GM12873 (cell line): ENCODE data around the gene JCHAIN.

Experiments
- CTCF ChIP-seq: IDR thresholded peaks from 2 replicates; pipeline ENCODE4 v1.5.1; 2012; ENCODE audit warnings: low read depth, mild to moderate bottlenecking, moderate library complexity, low read length, control low read depth; ENCODE audit not compliant: insufficient read depth; ENCODE audit errors: missing control alignments

The JCHAIN gene

GRCh38 chr4:70637239-70637913 lies 28.9 kb downstream of the JCHAIN start:
- TF ChIP-seq CTCF = no peak

- TF ChIP-seq CTCF = no peak
These were observed 31.8 kb downstream of the JCHAIN start for GRCh38 chr4:70634482-70634881.

- no peak for TF ChIP-seq CTCF
These were observed 34.3 kb downstream of the JCHAIN start for GRCh38 chr4:70632028-70632427.

GRCh38 chr4:70630162-70630561 lies 36.1 kb downstream of the JCHAIN start:
- TF ChIP-seq CTCF = no peak

DNA sequence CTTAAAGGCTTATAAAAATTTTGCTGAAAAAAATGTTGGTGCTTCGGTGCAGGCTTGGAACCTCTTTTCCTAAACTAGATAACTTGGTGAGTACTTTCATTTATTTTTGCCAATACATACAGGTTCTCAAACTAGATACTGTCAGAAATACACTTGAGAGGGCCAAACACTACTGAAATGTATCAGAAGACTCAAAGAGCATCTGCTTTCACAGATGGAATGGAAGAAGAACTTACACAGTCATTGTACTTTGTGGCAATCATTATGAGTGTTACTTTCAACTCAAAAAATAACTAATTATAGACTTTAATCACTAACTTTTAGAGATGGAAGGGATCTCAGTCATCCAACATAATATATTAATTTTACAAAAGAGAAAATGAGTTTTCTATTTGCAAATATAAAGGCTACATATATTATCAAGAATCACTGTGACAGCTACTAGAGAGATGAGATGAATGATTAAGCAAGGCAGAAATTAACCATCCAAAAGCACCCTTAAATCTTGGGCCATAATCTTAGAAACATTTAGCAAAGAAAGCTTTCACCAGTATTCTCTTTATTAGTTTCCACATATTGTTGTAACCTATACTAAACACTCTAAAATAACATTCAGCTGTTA lies 36.7 kb downstream of the JCHAIN start:
- no peak for TF ChIP-seq CTCF

GRCh38 chr4:70628444-70628843 lies 37.9 kb downstream of the JCHAIN start, which contains the start of gene ENAM:
TSS of gene ENAM (plus strand) at chr4:70628744. CDS start at chr4:70629501, 757 bp downstream.
- no peak for TF ChIP-seq CTCF

- TF ChIP-seq CTCF = no peak
These were observed 38.7 kb downstream of the JCHAIN start for GRCh38 chr4:70627620-70628019.
